WTC11 (cell line): ENCODE results near the gene ZIC2. TPM values are rescaled to one million over a fixed set of nuclear protein-coding genes. Genes with fewer than 3 reads are reported as not detected.
"Not testable (repeated sequence)": the region's sequence is repeated elsewhere in the genome, so short reads cannot be mapped to it uniquely, and the experiment has no call there.

ENCODE experiments used
- ATAC-seq: fragments of 200-7000 bp; cut with Tn5 transposase; 2 replicates; pipeline ENCODE4 v1.10.0; 2021; ENCODE audit warnings: mild to moderate bottlenecking, moderate library complexity
- CTCF ChIA-PET: fragments of 300-600 bp; sonication (Branson Sonifier 250); formaldehyde crosslinking; loops from one replicate; lab custom pipeline; 2021; ENCODE audit warnings: antibody characterized with exemption; lab: Charles Lee
- POLR2A ChIA-PET: fragments of 350-600 bp; sonication (Branson Sonifier 250); formaldehyde crosslinking; loops from one replicate; lab custom pipeline; 2021; ENCODE audit warnings: antibody characterized with exemption; lab: Charles Lee
- DNase-seq: peaks from one replicate; pipeline ENCODE4 v3.0.0; 2021; ENCODE audit warnings: low spot score
- H3K27ac Mint-ChIP-seq: 2 replicates; pipeline ENCODE4 v1.8.0; 2021; ENCODE audit warnings: mixed read lengths
- H3K27me3 Mint-ChIP-seq: 2 replicates; pipeline ENCODE4 v1.8.0; 2021; ENCODE audit warnings: low read depth, mild to moderate bottlenecking, moderate library complexity, mixed read lengths
- H3K36me3 Mint-ChIP-seq: 2 replicates; pipeline ENCODE4 v1.8.0; 2021; ENCODE audit warnings: mixed read lengths
- H3K4me1 Mint-ChIP-seq: 2 replicates; pipeline ENCODE4 v1.8.0; 2022; ENCODE audit warnings: mixed read lengths
- H3K4me3 Mint-ChIP-seq: 2 replicates; pipeline ENCODE4 v1.8.0; 2021; ENCODE audit warnings: mild to moderate bottlenecking, moderate library complexity, mixed read lengths
- H3K9me3 Mint-ChIP-seq: 2 replicates; pipeline ENCODE4 v1.8.0; 2021; ENCODE audit warnings: mixed read lengths
- ATF6 ChIP-seq: sonication (generic); formaldehyde crosslinking; IDR thresholded peaks from 2 replicates; pipeline ENCODE4 v1.8.1; 2023; ENCODE audit warnings: mild to moderate bottlenecking, missing genetic modification reagents
- E2F1 ChIP-seq: sonication (generic); formaldehyde crosslinking; IDR thresholded peaks from 2 replicates; pipeline ENCODE4 v1.8.0; 2022; ENCODE audit warnings: mild to moderate bottlenecking, missing genetic modification reagents
- GTF2I ChIP-seq: fragments of 250-450 bp; sonication (Bioruptor Pico); conservative IDR thresholded peaks from 2 replicates; pipeline ENCODE4 v1.4.0; 2021; ENCODE audit warnings: mild to moderate bottlenecking
- IRF2 ChIP-seq: sonication (generic); formaldehyde crosslinking; IDR thresholded peaks from 2 replicates; pipeline ENCODE4 v1.8.0; 2022; ENCODE audit warnings: low read depth, missing genetic modification reagents, borderline replicate concordance
- NFYB ChIP-seq: sonication (generic); formaldehyde crosslinking; conservative IDR thresholded peaks from 2 replicates; pipeline ENCODE4 v1.8.0; 2022; ENCODE audit warnings: low read depth, missing genetic modification reagents
- PRDM15 ChIP-seq: sonication (generic); formaldehyde crosslinking; IDR thresholded peaks from 2 replicates; pipeline ENCODE4 v1.8.0; 2022; ENCODE audit warnings: missing genetic modification reagents
- PREB ChIP-seq: sonication (generic); formaldehyde crosslinking; IDR thresholded peaks from 2 replicates; pipeline ENCODE4 v1.8.1; 2022; ENCODE audit warnings: mild to moderate bottlenecking, missing genetic modification reagents, moderate library complexity, borderline replicate concordance
- RELA ChIP-seq: sonication (generic); formaldehyde crosslinking; IDR thresholded peaks from 2 replicates; pipeline ENCODE4 v1.8.1; 2022; ENCODE audit warnings: missing genetic modification reagents, mild to moderate bottlenecking, borderline replicate concordance
- STAT6 ChIP-seq: sonication (generic); formaldehyde crosslinking; conservative IDR thresholded peaks from 2 replicates; pipeline ENCODE4 v1.8.1; 2023; ENCODE audit warnings: mild to moderate bottlenecking, low read depth, missing genetic modification reagents, moderate library complexity
- TP53 ChIP-seq: sonication (generic); formaldehyde crosslinking; IDR thresholded peaks from 2 replicates; pipeline ENCODE4 v1.8.1; 2023; ENCODE audit warnings: mild to moderate bottlenecking, missing genetic modification reagents
- ZNF121 ChIP-seq: sonication (generic); formaldehyde crosslinking; IDR thresholded peaks from 2 replicates; pipeline ENCODE4 v1.8.0; 2023; ENCODE audit warnings: missing genetic modification reagents
- ZNF263 ChIP-seq: sonication (generic); formaldehyde crosslinking; IDR thresholded peaks from 2 replicates; pipeline ENCODE4 v1.8.1; 2022; ENCODE audit warnings: low read depth, mild to moderate bottlenecking, moderate library complexity, missing genetic modification reagents
- ZSCAN18 ChIP-seq: fragments of 250-450 bp; sonication (Bioruptor Pico); IDR thresholded peaks from 2 replicates; pipeline ENCODE4 v2.1.2; 2022; ENCODE audit warnings: mild to moderate bottlenecking, moderate library complexity
- total RNA-seq: library from RNA; stranded (reverse); gene quantifications from 3 replicates; pipeline ENCODE4 v1.2.3, GENCODE V29; 2021

The ZIC2 gene
- total RNA-seq, 1 experiment from 2014 or later: 344 TPM

GRCh38 chr13:99948907-99949678, 32.5 kb upstream of the ZIC2 start (continued):
- no peak for TF ChIP-seq STAT6 (CRISPR knock-in tag)
- TF ChIP-seq ZNF263 (CRISPR knock-in tag): no peak

GRCh38 chr13:99949679-99950413, 31.7 kb upstream of the ZIC2 start:
- H3K27ac Mint-ChIP-seq: no peak overlapping the region

GRCh38 chr13:99951666-99952065, 29.9 kb upstream of the ZIC2 start:
- H3K27ac Mint-ChIP-seq, POLR2A ChIA-PET: not testable (repeated sequence)
- peak; percentile 75; the same call in 1 of the 2 replicates for TF ChIP-seq ZNF121 (CRISPR knock-in tag)
- 0 out of 2 replicates have a peak, but pooled peaks have one; percentile 4 for TF ChIP-seq GTF2I (CRISPR knock-in tag)
- TF ChIP-seq, all 79 proteins: peak for 2; not testable (repeated sequence) for 77
- H3K9me3 Mint-ChIP-seq, H3K4me3 Mint-ChIP-seq, DNase-seq, CTCF ChIA-PET, H3K36me3 Mint-ChIP-seq, ATAC-seq: not testable (repeated sequence)
- peaks cover 59% of the 10 kb centered on the region for H3K4me1 Mint-ChIP-seq
- peaks cover 31% of the 10 kb centered on the region for H3K27me3 Mint-ChIP-seq

More at GRCh38 chr13:99949679-99950413, 31.7 kb upstream of the ZIC2 start:
- POLR2A ChIA-PET: no interaction called here
- Mint-ChIP-seq H3K4me3 (no peak overlapping the region), H3K27me3 (peaks cover 13% of the 10 kb centered on the region), H3K36me3 (no peaks in the 10 kb centered on the region), H3K9me3 (peaks cover 4% of the 10 kb centered on the region), H3K4me1 (peaks cover 45% of the 10 kb centered on the region)
- TF ChIP-seq PRDM15 (CRISPR knock-in tag): 0 out of 2 replicates have a peak, but pooled peaks have one; percentile 28
- no peak for TF ChIP-seq IRF2
- DNase-seq: no peak
- CTCF ChIA-PET: interaction anchor here (0.6 to 1.2 kb wide), 6 partner anchors 8 to 349 kb away, joined by 3 to 5 read pairs (median 4); no protein-coding TSS in a partner anchor
- ATAC-seq: peak; percentile 76

GRCh38 chr13:99953138-99953755, 28.3 kb upstream of the ZIC2 start:
- DNase-seq: no peak
- H3K9me3 Mint-ChIP-seq: peaks cover 4% of the 10 kb centered on the region
- no peak overlapping the region for H3K27ac Mint-ChIP-seq
- CTCF ChIA-PET: interaction anchor here (1.1 to 2.0 kb wide), 2 partner anchors 27 to 339 kb away, joined by 3 to 4 read pairs; no protein-coding TSS in a partner anchor
- peaks cover 58% of the 10 kb centered on the region for H3K4me1 Mint-ChIP-seq
- H3K27me3 Mint-ChIP-seq: peaks cover 45% of the 10 kb centered on the region
- ATAC-seq: no peak
- no peaks in the 10 kb centered on the region for H3K36me3 Mint-ChIP-seq
- POLR2A ChIA-PET: interaction anchor here (0.6 kb wide), 1 partner anchor 232 kb away, joined by 6 read pairs; no protein-coding TSS in a partner anchor
- no peak overlapping the region for H3K4me3 Mint-ChIP-seq
- TF ChIP-seq RELA (CRISPR knock-in tag) (no peak), NFYB (CRISPR knock-in tag) (no peak), E2F1 (CRISPR knock-in tag) (no peak), TP53 (CRISPR knock-in tag) (no peak), PREB (CRISPR knock-in tag) (no peak), ZSCAN18 (CRISPR knock-in tag) (no peak), ATF6 (CRISPR knock-in tag) (no peak)
